A172 (cell line): ENCODE data around the gene UNC119B. TPM values are rescaled to one million over a fixed set of nuclear protein-coding genes. Genes with fewer than 3 reads are reported as not detected.
"Not testable (repeated sequence)": the region's sequence is repeated elsewhere in the genome, so short reads cannot be mapped to it uniquely, and the experiment has no call there.

ENCODE experiments used
- DNase-seq: peaks from one replicate; pipeline ENCODE4 v3.0.0-alpha.2; 2015; ENCODE audit warnings: low spot score
- total RNA-seq: library from RNA; depleted of rRNA; stranded (reverse); fragments of >200 nt; shearing (Covaris generic); gene quantifications from 2 replicates; pipeline ENCODE4 v1.2.3, GENCODE V29; 2014; rRNA removed

UNC119B gene
- total RNA-seq, result 15.5 and 18.1 TPM in 2 replicates

DNA sequence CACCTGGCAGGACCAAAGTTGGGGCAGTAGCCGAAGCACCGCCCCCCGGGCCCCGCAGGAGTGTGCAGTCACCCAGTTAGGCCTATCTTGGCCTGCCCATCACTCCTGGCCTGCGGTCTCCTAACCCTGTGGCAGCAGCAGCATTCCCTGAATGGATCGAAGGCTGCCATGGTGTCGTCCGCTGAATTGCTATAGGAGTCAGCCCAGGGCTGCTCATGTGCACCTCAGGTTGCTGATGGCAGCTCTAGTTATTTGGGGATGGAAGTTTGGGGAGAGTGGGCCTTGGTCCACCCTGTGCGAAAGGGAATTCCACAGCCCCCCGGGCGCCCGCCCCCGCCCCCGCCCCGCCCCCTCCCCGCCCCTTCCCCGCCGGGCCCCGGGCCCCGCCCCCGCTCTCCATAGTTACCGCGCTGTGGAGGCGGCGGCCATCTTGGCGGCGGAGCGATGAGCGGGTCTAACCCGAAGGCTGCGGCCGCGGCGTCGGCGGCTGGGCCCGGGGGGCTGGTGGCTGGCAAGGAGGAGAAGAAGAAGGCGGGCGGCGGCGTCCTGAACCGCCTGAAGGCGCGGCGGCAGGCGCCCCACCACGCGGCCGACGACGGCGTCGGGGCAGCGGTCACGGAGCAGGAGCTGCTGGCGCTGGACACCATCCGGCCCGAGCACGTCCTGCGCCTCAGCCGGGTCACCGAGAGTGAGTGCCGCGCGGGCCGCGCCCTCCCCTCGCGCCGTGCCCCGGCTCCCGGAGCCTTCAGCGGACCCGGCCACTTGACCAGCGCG is at the start of gene UNC119B:
Gene UNC119B (plus strand): TSS at position 428 of the 774 bp plus-strand sequence. CDS start 17 bp downstream, at position 445.
- DNase-seq, result peak; percentile 22

DNA sequence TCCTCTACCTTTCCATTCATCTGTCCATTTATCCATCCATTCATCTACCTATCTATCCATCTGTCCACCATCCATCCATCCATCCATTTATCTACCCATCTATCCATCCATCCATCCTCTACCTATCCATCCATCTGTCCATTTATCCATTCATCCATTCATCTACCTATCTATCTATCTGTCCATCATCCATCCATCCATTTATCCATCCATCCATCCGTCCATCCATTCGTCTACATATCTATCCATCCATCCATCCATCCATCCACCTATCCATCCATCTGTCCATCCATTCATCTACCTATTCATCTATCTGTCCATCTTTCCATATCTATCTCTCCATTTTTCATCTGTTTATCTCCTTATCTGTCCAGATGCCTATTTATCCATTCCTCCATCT is 48.8 kb upstream of the UNC119B start:
- no peak for DNase-seq

DNA sequence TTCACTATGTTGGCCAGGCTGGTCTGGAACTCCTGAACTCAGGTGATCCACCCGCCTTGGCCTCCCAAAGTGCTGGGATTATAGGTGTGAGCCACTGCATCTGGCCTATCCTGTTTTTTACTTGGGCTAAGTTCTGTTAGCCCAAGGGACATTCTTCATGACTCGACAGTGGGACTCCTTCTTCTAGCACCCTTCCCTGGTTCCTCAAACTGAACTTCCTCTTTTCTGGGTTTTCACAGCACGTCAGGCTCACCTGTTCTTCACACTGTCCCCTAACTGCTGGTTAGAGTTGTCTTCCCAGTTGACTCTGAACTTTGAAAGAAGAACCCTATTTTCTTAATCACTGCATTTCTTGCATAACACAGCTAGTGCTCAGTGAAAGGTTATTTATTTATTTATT is 47.4 kb upstream of the UNC119B start:
- DNase-seq, result no peak

DNA sequence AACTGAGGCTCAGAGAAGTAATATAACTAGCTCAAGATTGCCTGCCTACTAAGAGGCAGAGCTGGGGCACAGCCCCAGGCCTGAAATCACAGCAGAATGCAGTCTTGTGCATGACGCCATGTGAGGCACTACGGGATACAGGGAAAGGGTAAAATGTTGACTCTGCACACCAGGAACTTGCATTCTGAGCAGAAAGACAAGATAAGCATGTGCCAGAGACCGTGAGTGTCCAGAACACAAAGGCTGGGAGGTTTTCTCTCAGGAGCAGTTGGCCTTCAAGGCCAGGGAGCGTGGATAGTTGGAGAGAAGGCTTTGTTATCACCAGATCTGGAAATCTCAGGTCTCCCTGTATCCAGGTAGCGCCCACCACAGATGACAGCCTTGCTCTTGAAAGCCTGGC is 46.5 kb upstream of the UNC119B start:
- DNase-seq, result no peak

DNA sequence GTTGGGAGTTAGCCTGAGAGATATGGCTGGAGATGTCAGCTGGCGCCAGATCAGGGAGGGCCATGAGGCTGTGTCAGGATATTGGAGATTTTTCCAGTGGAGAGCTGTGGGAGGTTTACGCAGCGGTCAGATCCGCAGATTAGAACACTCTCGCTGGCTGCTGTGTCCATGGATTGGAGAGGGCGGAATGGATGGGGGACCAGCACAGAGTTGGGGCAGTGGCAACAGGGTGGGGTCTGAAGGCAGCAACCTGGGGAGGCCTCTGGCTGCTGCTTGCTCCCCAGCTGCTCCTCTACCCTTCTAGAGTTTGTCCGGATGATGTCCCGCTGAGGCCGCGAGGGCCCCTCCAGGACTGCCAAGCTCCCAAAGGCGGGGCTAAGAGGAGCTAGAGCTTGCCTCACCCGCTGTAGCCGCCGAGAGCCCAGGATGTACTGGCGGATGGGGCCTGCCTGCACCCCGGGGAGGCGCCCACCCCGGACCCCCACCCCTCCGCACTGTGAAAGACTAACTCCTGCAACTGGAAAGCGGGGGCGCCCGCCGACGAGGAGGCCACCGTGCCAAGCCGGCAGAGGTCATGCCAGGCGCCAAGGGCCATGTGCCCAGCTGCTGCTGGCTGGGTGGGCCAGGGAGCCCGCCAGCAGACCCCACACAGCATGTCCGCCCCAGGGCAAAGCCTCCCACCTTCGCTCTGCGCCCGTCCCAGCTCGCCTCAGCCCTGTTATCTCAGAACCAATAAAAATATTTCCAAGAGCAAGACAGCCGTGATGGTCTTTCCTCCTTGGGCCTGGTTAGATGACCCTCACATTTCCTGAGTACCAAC is 43.5 kb upstream of the UNC119B start:
- DNase-seq, result no peak

DNA sequence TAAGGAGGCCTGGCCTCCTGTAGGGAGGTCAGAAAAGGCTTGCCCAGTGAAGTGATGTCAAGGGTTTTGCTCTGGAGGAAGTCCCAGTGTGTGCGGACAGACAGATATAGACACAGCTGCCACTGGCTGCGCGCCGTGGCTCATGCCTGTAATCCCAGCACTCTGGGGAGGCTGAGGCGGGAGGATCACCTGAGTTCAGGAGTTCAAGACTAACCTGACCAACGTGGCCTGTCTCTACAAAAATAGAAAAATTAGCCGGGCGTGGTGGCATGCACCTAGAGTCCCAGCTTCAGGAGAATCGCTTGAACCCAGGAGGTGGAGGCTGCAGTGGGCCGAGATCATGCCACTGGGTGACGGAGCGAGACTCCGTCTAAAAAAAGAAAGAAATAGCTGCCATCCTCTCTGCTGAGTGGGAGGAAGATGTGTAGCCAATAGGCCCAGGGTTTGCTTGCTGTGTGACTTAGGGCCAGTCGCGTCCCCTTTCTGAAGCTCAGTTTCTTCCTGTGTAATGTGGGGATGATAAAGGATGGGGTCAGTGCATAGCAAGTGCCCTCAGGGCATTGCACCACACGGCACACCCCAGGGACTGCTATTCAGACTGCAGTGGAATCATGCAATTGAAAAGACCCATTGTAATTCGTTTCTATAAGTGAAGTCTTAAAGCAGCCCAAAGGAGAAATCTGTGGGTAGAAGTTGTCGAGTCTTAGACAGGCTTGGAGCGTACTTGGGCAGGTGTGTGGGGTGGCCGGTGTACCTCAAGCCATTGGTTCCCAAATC is 42.0 kb upstream of the UNC119B start:
- DNase-seq, result no peak

DNA sequence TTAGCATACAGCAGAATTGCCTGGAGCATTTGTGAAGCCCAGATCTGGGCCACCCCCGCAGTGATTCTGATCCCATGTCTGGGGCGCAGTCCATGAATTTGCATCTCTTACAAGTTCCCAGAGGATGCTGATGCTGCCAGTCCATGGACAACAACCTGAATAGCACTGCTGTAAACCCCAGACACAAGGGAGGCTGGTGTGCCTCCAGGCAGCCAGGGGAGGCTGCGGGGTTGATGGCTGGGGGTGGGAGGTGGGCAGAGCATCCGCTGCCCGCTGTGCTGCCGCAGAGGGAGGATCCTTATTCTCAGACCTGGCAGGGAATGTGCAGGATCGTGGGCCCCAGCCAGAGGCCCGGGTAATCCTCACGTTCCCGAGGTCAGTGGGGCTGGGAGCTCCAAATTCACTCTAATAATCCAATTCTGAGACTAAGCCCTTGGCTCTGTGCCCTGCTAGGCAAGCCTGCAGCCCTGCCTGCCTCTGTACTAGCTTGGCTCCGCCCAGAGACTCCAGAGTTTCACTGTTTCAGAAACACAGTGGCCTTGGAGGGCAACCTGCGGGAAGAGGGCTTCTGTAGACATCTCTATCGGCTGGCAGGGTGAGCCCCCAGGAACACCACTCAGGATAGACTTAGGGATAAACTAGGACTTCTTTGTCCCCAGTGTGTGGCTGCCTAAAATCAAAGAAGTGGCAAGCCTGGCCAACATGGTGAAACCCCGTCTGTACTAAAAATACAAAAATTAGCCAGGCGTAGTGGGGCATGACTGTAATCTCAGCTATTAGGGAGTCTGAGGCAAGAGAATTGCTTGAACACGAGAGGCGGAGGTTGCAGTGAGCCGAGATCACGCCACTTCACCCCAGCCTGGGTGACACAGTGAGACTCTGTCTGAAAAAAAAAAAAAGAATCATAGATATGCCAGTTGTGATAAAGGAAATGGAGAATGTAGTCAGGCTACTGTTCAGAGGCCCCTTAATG is 41.1 kb upstream of the UNC119B start:
- no peak for DNase-seq

DNA sequence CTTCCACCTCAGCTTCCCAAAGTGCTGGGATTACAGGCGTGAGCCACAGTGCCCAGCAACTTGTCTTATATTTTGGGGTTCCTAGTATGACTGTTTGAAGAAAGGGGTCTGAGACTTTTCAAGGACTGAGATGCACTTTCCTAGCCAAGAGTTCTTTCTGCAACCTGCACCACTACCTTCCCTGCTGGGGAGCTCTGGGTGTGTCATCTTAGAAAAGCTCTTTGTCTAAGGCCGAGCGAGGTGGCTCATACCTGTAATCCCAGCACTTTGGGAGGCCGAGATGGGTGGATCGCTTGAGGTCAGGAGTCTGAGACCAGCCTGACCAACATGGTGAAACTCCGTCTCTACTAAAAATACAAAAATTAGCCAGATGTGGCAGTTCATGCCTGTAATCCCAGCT is 40.0 kb upstream of the UNC119B start:
- DNase-seq, result not testable (repeated sequence)

DNA sequence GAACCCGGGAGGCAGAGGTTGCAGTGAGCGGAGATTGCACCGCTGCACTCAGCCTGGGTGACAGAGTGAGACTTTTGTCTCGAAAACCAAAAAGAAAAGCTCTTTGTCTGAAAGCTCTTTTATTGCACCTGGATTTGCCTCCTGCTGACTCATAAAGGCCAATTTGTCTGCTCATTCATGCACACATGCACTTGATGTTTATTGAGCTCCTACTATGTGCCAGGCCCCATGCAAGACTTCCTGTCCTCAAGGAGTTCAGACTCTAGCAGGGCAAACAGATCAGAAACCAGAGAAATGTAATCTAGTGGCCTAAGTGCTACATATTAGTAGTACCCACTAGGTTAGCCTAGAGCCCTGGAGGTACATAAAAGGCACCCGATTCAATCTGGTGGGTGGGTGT is 39.6 kb upstream of the UNC119B start:
- no peak for DNase-seq

DNA sequence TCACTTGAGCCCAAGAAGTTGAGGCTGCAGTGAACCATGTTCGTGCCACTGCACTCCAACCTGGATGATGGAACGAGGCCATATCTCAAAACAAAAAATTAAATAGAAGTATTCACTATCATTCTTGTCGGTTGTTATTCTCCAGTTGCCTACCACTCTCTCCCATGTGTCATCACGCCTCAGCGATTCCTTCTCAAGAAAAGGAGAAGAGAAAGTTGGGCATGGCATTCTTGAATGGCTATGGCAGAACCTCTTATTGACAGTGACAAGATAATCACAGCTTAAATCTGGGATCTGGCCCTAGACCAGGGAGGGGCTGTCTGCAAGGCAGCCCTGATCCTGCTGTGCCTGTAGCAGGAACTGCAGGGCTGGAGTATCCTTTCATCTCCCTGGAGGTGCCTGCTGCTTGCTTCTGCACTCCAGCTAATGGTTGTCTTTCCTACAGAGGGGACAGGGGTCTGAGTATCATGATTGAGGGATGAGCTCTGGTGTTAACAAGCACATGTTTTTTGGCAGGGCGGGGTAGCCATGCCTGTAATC is 36.1 kb upstream of the UNC119B start:
- DNase-seq, result no peak

DNA sequence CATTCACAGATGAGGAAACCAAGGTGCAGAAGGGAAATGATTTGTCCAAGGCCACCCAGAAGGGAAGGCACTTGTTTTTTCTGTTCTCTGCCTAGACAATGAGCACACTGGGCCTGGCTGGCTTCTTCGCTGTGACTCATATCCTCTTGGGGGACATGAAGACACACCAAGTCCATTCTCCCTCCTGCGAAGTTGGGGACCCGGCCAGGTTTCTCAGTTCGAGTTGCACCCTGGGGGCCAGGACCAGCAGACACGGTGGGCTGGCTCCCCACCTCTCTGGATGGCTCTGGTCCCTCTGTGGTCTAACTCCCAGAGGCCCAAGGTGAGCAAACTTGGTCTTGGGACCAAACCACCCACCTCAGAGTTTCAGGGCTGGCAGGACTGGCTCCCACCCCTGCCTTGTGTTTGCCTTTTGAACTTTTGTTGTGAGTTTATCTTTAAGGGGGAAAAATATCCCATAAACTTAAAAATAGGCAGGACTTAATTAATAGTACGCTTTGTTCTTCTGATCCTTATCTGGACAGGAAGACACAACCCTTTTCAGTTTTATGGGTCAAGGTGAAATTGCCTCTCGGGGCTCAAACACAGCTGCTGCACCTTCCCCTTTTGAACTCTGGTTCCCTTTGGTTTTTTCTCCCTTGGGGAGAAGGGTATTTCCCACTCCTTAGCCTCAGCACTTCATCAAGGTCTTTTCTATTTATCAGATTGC is 32.3 kb upstream of the UNC119B start:
- DNase-seq, result peak; percentile 65

DNA sequence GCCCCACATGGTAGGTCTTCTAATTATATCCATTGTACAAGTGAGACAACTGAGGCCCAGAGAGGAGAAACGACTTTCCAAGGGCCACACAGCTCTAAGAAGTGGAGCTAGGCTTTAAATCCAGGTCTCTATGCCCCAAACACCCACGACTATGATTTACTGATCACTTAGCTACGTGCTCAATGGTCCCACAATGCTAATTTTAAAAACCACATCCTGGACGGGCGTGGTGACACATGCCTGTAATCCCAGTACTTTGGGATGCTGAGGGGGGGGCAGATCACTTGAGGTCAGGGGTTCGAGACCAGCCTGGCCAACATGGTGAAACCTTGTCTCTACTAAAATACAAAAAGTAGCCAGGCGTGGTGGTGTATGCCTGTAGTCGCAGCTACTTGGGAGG is 31.7 kb upstream of the UNC119B start:
- peak; percentile 39 for DNase-seq

DNA sequence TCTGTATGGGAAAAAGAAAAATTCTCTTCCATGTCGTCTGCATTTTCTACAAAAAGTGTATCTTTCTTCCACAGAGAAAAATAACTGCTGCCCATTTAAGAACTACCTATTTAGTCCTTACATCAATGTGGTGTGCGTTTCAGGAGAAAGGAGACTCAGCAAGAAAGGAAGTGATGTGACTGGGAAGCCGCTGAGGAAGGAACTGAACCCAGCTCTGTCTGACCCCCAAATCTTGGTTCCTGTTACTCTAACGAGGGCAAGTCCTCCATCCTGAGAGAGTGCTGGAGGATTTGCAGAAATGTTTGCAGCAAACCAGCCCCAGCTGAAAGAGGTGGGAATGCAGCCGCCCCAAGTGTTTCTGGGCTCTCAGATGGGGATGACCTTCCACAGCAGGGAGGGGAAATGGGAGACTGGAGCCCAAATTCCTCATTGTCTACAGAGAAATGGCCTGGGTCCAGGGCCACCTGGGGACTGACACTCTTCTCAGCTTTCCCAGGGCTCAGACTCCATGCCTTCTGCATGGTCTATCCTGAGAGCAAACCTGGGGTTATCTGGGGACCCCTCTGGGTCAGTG is 30.0 kb upstream of the UNC119B start:
- no peak for DNase-seq

DNA sequence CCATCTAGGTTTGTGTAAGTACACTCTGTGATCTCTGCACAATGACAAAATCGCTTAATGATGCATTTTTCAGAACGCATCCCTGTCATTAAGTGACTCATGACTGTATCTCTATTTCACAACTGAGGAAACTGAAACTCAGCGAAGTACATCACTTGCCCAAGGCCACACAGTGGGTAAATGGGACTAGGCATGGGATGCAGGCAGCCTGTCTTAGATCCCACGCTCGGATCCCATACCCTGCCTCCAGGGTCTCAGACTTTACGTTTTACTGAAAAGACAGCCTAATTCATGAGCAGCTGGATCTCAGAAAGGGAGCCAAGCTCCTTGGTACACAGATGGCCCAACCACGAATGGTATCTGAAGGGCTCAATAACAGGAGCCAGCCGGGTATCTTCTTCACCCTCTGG is 25.7 kb upstream of the UNC119B start:
- DNase-seq, result no peak

DNA sequence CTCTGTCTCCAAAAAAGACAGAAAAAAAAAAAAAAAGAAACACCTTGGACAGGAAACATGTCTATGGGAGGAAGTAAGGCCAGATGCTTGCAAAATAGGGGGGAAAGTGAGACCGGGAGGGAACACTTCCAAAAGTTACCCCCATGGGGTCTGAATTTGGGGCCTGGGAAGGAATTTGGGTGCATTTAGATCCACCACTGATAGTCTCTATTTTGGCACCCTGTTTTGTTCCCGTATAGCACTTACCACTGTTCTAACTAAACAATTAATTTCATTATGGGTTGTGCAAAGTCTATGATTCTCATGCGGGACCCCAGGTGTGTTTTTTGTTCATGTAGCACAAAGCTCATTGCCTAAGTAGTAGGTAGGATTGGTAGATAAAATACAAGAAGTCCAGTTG is 24.7 kb upstream of the UNC119B start:
- no peak for DNase-seq

DNA sequence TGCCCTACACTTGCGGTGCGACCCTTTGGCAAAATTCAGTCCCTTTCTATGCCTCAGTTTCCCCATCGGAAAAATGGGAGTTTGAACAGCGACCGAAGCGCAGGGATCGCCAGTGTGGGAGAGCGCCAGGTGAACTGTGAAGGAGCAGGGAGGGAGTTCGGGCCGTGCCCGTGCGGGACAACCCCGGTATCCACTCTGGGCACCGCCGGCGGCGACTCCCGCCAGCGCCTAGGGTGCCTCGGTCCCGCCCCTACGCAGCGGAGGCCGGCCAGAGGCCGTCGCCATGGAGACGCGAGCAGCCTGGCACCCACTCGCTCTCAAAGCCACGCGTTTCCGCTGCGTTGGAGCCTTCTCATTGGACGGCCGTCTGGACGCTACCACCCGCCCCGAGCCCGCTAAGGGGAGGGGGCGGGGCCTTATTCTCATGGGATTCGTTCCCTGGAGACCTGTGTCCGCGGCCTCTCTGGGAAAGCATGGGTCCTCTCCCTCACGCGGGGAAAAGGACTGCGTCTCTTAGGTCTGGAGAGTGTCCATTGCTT is 24.0 kb upstream of the UNC119B start:
- DNase-seq, result peak; percentile 96

DNA sequence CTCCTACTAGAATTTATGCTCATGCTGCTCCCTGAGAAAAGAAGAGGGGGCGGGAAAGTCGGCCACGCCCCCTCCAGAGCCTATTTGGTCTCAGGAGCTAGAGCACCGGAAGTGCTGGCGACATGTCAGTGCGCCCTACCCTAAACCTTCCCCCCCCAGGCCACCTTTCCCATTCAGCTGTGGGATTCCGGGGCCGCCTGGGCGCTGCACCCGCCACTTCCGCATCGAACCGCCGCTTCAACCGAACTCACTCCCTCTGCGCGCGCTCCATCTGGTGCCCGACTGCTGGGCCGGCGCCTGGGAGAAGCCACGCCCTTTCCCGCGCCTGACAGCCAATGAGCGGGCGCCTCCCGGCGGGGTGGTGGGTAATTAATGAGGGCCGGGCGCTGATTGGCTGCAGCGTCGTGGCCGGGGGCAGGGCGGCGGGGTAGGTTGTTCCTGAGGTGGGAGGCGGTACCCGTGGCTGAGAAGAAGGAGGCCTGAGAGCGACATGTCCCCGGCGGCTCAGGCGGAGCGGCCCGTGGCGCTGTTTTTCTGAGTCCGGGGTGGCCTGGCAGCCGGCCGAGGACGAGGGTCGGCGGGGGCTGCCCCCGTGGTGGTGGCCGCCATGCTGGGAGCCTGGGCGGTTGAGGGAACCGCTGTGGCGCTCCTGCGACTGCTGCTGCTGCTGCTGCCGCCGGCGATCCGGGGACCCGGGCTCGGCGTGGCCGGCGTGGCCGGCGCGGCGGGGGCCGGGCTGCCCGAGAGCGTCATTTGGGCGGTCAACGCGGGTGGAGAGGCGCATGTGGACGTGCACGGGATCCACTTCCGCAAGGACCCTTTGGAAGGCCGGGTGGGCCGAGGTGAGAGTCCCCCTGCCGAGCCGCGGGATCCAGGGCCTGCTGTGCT is 23.3 kb upstream of the UNC119B start, which contains the start of gene MLEC:
Gene MLEC (plus strand): TSS at position 460 of the 888 bp plus-strand sequence. CDS start 148 bp downstream, at position 608.
- DNase-seq, result peak; percentile 94

DNA sequence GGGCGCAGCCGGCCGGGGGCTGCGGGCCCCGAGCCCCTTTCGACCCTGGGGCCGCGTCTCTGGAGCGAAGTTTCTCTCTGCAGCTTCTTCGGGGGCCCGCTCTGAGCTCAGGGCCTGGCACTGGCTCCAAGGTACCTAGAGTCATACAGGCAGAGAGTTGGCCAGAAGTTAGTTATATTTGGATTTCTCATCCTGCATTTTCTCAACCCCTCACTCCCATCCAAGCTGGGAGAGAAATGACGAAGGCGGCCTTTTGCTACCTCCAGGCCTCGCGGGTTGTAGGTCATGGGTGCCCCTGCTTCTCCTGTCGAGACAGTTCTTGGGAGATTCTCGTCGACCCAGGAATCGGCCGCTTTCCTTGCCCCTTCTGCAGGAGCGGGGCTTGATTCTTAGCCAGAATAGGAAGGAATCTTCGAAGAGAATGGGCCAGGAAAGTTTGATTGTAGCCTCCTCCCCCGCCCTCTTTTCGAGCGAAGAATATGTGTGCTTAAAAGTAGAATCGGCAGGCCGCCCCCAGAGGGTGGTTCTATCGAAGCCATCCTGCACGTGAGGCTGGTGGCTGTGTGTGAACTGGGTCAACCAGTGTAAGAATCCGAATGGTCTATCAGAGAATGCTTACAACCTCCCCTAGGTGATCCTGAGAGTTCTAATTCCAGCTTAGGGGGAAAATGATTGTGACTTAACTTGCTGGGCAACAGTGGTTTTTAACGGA is 22.5 kb upstream of the UNC119B start:
- no peak for DNase-seq
